Esophagus muscularis mucosa (tissue), 4 donors: ENCODE results near the gene ANO10. TPM values are rescaled to one million over a fixed set of nuclear protein-coding genes. Genes with fewer than 3 reads are reported as not detected.

Experiments used
- DNase-seq: peaks from one replicate; pipeline ENCODE4 v3.0.0-alpha.2; 2017; ENCODE audit errors: extremely low spot score
- H3K27ac ChIP-seq, 4 donors: fragments of 200-600 bp; sonication (generic); replicated peaks in 1 of 4; 1 replicate in 3 of 4; 2 replicates in 1 of 4; pipeline ENCODE4 v1.5.1; 2016 to 2019; ENCODE audit warnings: mild to moderate bottlenecking in 1 of 4
- H3K27me3 ChIP-seq, 4 donors: fragments of 200-600 bp; sonication (generic); one replicate each; pipeline versions ENCODE4 v1.5.1 to v1.6.0; 2016 to 2019
- H3K36me3 ChIP-seq, 4 donors: fragments of 200-600 bp; sonication (generic); one replicate each; pipeline ENCODE4 v1.5.1; 2016 to 2019
- H3K4me1 ChIP-seq, 4 donors: fragments of 200-600 bp; sonication (generic); one replicate each; pipeline ENCODE4 v1.5.1; 2016 to 2019
- H3K4me3 ChIP-seq, 4 donors: fragments of 200-600 bp; sonication (generic); 1 replicate in 2 of 4; 2 replicates in 2 of 4; pipeline ENCODE4 v1.5.1; 2016 to 2019; ENCODE audit warnings: mild to moderate bottlenecking in 4 of 4, moderate library complexity in 1 of 4
- H3K9me3 ChIP-seq, 4 donors: fragments of 200-600 bp; sonication (generic); 1 replicate in 3 of 4; 2 replicates in 1 of 4; pipeline ENCODE4 v1.5.1; 2016 to 2019
- CTCF ChIP-seq, 3 experiments: fragments of 200-600 bp in 2 of 3; fragments of 450-650 bp in 1 of 3; sonication (generic) in 2 of 3; IDR thresholded peaks; one replicate each; pipeline ENCODE4 v1.5.1; 2017 to 2019; ENCODE audit warnings: antibody characterized with exemption in 3 of 3, mild to moderate bottlenecking in 2 of 3, moderate library complexity in 1 of 3
- EP300 ChIP-seq: sonication (generic); formaldehyde crosslinking; IDR thresholded peaks from one replicate; pipeline ENCODE4 v1.6.1; 2017; ENCODE audit warnings: antibody characterized with exemption
- POLR2A ChIP-seq: fragments of 450-650 bp; IDR thresholded peaks from one replicate; pipeline ENCODE4 v1.6.1; 2017; ENCODE audit warnings: antibody characterized with exemption, moderate library complexity, mild to moderate bottlenecking, low read depth
- POLR2AphosphoS5 ChIP-seq, 2 donors: sonication (generic); formaldehyde crosslinking; IDR thresholded peaks; one replicate each; pipeline ENCODE4 v1.6.1; 2017; ENCODE audit warnings: antibody characterized with exemption in 2 of 2
- WGBS: methylation state at CpG from one replicate; pipeline ENCODE4 v1.1.5; 2018; 5-methylcytosine and 5-hydroxymethylcytosine counted together
- intact Hi-C: fragments of 100-400 bp; cut with DNase I; formaldehyde crosslinking; loops from one replicate; pipeline ENCODE4 v1.15.1; 2023
- total RNA-seq, 4 donors: library from RNA; depleted of rRNA; stranded (reverse); fragments of >200 nt; gene quantifications; one replicate each; pipeline versions ENCODE4 v1.1.0 to v1.2.1, GENCODE V29; 2016

Gene ANO10
- total RNA-seq, 4 donors from 2014 or later, result 19.2 to 26.2 (median 24.0) TPM

- no peaks in the 10 kb centered on the region for H3K27me3 ChIP-seq
- DNase-seq, result no peak
- TF ChIP-seq EP300 (no peak), CTCF (IDR thresholded peaks at IDR 0.05) (no peak), POLR2A (no peak), POLR2AphosphoS5 (IDR thresholded peaks at IDR 0.05) (no peak)
- no peak overlapping the region for H3K4me3 ChIP-seq
- intact Hi-C loops, result no loop called here
- H3K9me3 ChIP-seq, result no peaks in the 10 kb centered on the region
- 88% methylated on average over 4 of the region's 4 CpGs for WGBS
- no peak overlapping the region for H3K27ac ChIP-seq
- H3K4me1 ChIP-seq, result peaks cover 0 to 8% (median 3%) of the 10 kb centered on the region in 4 donors
- no peaks in the 10 kb centered on the region for H3K36me3 ChIP-seq
Measured at GRCh38 chr3:43641306-43642114, 19.7 kb upstream of the ANO10 start.

- TF ChIP-seq POLR2A (no peak), EP300 (no peak)
- H3K27me3 ChIP-seq, result no peaks in the 10 kb centered on the region
- H3K4me1 ChIP-seq, result peaks cover 0 to 8% (median 3%) of the 10 kb centered on the region in 4 donors
- H3K27ac ChIP-seq, result no peak overlapping the region
- no peaks in the 10 kb centered on the region for H3K36me3 ChIP-seq
- intact Hi-C loops, result no loop called here
- DNase-seq, result no peak
- no peaks in the 10 kb centered on the region for H3K9me3 ChIP-seq
- no peak overlapping the region for H3K4me3 ChIP-seq
- 96% methylated on average over 3 of the region's 3 CpGs for WGBS
Measured at GRCh38 chr3:43640681-43641080, 18.9 kb upstream of the ANO10 start.

- intact Hi-C loops, result no loop called here
- no peak for DNase-seq
- 61% methylated on average over 9 of the region's 9 CpGs for WGBS
Measured at GRCh38 chr3:43638594-43639447, 17.0 kb upstream of the ANO10 start.

GRCh38 chr3:43637702-43638101 lies 15.9 kb upstream of the ANO10 start:
- DNase-seq, result no peak
- intact Hi-C loops, result no loop called here
- TF ChIP-seq EP300, result no peak
- no peak for TF ChIP-seq POLR2A
- no peak for TF ChIP-seq POLR2AphosphoS5 (IDR thresholded peaks at IDR 0.05)
- TF ChIP-seq CTCF (IDR thresholded peaks at IDR 0.05), result no peak
- Histone ChIP-seq H3K4me1 (peaks cover 0 to 8% (median 3%) of the 10 kb centered on the region in 4 donors), H3K36me3 (no peaks in the 10 kb centered on the region), H3K27me3 (no peaks in the 10 kb centered on the region), H3K9me3 (no peaks in the 10 kb centered on the region), H3K4me3 (no peak overlapping the region), H3K27ac (no peak overlapping the region)
- WGBS, result 85% methylated on average over 3 of the region's 3 CpGs

More at GRCh38 chr3:43638594-43639447, 17.0 kb upstream of the ANO10 start:
- Histone ChIP-seq H3K36me3 (no peaks in the 10 kb centered on the region), H3K27me3 (no peaks in the 10 kb centered on the region), H3K4me1 (peaks cover 0 to 8% (median 3%) of the 10 kb centered on the region in 4 donors), H3K9me3 (no peaks in the 10 kb centered on the region), H3K4me3 (no peak overlapping the region), H3K27ac (no peak overlapping the region)
- TF ChIP-seq POLR2AphosphoS5 (IDR thresholded peaks at IDR 0.05), result no peak

GRCh38 chr3:43632986-43633385 lies 11.2 kb upstream of the ANO10 start:
- no peak for DNase-seq
- no peak overlapping the region for H3K4me3 ChIP-seq
- intact Hi-C loops, result loop anchor here (2.0 kb wide), 1 partner anchor 52 kb away; no protein-coding TSS in a partner anchor
- H3K27me3 ChIP-seq, result no peaks in the 10 kb centered on the region
- TF ChIP-seq POLR2A (no peak), EP300 (no peak), CTCF (IDR thresholded peaks at IDR 0.05) (no peak)
- H3K4me1 ChIP-seq, result no peaks in the 10 kb centered on the region
- WGBS, result 79% methylated on average over 7 of the region's 7 CpGs
- H3K36me3 ChIP-seq, result no peaks in the 10 kb centered on the region
- no peaks in the 10 kb centered on the region for H3K9me3 ChIP-seq
- no peak overlapping the region for H3K27ac ChIP-seq
